HG03520 (cell line): ENCODE results near the gene SPSB3.

ENCODE experiments used
- ATAC-seq: cut with Tn5 transposase; IDR thresholded peaks from one replicate; pipeline ENCODE4 v1.9.1; 2021; ENCODE audit warnings: mild to moderate bottlenecking, moderate library complexity; ENCODE audit not compliant: unreplicated experiment

The SPSB3 gene

DNA sequence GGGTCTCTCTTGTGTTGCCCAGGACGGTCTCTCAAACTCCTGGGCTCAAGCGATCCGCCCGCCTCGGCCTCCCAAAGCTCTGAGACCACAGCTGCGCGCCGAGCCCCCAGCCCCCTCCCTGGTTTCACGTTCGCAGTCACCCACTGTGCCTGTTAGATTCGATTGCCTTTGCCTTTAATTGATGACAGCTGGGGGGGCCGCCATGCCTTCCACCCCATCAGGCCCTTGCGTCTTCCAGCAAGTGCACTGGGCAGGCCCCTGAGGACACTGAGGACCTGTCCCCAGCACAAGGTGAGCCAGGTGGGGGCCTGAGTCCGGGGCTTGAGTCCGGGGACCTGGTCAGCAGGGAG, 7.9 kb upstream of the SPSB3 start:
- ATAC-seq, result no peak

- ATAC-seq, result no peak
These were observed 7.3 kb upstream of the SPSB3 start for GRCh38 chr16:1789643-1790045.

- ATAC-seq, result no peak
These were observed 6.3 kb upstream of the SPSB3 start for GRCh38 chr16:1788708-1789100.

GRCh38 chr16:1788095-1788707, 5.8 kb upstream of the SPSB3 start:
- ATAC-seq, result no peak

GRCh38 chr16:1787322-1788094, 5.1 kb upstream of the SPSB3 start:
- ATAC-seq, result no peak

GRCh38 chr16:1787056-1787321, 4.6 kb upstream of the SPSB3 start:
- ATAC-seq, result no peak

DNA sequence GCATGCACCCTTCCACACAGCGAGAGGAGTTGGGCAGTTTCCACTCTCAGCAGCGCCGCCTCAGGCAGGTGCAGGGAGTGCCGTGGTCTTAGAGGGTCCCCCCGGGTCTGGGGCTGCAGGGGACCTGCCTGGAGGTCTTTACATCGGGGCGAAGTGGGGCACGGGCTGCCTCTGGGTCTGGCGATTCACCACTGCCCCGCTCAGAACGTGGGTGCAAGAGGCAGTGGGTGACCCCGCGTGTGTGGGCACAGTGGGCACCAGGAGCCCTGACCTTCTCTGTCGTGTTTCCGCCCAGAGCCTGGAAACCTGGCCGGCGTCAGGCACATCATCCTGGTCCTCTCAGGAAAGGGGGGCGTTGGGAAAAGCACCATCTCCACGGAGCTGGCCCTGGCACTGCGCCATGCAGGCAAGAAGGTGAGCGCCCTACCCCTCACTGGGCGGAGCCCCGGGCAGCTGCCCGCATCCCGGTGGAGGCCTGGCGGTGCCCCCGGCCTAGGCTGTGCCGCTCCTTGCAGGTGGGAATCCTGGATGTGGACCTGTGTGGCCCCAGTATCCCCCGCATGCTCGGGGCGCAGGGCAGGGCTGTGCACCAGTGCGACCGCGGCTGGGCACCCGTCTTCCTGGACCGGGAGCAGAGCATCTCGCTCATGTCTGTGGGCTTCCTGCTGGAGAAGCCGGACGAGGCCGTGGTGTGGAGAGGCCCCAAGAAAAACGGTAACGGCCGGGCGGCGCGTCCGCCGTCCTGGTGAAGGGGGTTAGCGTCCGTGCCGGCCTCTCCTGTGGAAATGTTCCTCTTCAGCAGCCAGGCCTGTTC, 4.1 kb upstream of the SPSB3 start:
- ATAC-seq, result no peak

DNA sequence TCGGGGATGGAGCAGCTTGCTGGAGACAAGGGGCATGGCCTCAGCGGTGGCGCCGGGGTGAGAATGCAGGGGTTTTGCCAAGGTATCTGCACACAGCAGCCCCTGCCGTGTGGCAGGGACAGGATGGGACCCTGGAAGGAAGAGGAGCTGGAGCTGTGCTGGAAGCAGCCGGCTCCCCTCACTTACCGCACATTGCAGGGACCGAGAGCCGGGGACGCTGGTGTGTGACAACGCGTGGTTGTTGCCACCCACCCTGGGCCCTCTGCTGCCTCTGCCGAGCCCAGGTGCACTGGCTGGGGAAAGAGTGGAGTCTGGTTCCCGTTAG, 3.4 kb upstream of the SPSB3 start:
- ATAC-seq, result no peak

- no peak for ATAC-seq
These were observed 2.8 kb upstream of the SPSB3 start for GRCh38 chr16:1784977-1785845.

- ATAC-seq, result peak; percentile 3
These were observed 488 bp downstream of the SPSB3 start for GRCh38 chr16:1781758-1782407.

DNA sequence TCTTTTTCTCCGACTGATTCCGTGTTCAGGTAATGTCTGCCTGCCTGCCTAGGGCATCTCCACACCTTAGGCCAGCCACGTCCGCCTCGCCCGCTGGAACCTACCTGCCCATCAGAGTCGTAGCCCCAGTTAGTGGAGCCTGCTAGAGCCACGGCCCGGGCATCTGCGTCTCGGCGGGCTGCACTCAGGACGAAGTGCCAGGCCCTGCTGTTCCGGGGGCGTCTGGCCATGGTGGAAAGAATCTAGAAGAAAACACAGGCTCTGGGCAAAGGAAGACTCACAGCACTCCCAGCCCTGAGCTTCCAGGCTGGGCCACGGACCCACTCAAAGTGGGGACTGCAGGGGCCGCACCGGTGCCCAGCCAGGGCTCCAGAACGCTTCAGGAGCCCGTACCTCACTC, 1.1 kb downstream of the SPSB3 start:
- no peak for ATAC-seq

DNA sequence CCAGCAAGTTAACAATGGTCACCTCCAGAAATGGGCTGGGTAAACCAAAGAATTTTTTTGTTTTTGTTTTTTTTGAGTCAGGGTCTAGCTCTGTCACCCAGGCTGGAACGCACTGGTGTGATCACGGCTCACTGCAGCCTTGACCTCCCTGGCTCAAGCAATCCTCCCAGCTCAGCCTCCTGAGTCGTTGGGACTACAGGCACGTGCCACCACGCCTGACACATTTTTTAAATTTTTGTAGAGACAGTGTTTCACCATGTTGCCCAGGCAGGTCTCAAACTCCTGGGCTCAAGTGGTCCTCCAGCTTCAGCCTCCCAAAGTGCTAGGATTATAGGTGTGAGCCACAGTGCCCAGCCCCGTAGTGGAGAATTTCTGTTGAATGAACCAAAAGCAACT, 1.7 kb downstream of the SPSB3 start:
- ATAC-seq, result no peak

DNA sequence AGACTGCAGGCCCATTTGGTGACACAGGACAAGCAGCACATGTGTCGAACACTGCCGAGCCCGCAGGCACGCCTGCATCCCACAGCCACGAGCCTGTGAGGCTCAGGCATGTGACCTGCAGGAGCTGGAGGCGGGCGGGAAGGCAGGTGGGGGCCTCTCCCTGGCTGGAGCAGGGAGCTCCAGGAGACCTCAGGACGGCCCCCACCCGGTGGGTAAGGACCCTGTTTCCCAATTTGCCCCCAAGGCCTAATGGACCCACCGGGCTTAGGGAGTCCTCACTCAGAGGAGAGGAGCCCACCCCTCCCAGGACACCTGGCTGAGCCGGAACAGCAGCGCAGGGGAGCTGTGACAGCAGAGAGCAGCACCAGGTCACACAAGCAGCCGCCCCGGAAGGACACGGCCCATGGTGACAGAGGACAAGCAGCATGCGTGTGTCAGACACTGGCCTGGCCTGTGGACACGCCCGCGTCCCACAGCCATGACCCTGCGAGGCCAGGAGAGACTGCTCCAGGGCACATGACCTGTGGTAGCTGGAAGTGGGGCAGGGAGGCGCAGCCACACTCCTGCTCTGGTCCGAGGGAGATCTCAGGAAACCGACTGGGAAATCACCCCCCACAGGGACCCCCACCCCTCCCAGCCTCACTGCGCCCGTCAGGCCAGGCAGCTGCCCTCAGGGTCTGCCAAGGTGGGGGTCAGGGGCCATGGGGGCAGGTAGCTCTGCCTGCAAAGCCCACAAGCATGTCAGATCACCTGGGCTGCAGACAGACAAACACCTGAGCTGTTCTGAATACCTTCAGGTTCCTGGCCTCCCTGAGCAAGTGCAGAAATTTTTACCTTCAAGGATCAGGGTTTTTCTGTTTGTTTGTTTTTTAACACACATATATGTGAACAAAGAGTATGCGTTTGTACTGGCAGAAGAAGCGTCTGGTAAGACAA, 2.4 kb downstream of the SPSB3 start:
- ATAC-seq, result no peak

DNA sequence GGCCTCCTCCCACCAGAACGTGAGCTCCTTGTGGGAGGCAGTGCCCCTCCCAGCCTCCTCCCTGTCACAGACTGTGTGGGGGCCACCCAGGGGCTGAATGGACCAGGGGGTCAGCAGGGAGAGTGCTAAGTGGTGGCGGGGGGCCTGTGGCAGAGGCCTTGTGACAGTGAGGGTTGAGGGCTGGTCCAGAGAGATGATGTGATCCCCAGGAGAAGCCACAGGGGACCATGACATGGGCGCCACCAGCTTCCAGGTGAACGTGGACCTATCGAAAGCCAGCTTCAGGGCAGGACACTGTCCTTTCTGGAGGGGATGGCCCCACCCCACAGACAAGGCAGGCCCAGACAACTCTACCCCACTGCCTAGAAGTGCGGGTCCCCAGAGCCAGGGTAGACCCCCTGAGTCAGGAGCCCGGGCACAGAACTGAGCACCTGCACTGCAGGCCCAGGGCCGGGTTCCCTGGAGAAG, 3.1 kb downstream of the SPSB3 start:
- no peak for ATAC-seq

DNA sequence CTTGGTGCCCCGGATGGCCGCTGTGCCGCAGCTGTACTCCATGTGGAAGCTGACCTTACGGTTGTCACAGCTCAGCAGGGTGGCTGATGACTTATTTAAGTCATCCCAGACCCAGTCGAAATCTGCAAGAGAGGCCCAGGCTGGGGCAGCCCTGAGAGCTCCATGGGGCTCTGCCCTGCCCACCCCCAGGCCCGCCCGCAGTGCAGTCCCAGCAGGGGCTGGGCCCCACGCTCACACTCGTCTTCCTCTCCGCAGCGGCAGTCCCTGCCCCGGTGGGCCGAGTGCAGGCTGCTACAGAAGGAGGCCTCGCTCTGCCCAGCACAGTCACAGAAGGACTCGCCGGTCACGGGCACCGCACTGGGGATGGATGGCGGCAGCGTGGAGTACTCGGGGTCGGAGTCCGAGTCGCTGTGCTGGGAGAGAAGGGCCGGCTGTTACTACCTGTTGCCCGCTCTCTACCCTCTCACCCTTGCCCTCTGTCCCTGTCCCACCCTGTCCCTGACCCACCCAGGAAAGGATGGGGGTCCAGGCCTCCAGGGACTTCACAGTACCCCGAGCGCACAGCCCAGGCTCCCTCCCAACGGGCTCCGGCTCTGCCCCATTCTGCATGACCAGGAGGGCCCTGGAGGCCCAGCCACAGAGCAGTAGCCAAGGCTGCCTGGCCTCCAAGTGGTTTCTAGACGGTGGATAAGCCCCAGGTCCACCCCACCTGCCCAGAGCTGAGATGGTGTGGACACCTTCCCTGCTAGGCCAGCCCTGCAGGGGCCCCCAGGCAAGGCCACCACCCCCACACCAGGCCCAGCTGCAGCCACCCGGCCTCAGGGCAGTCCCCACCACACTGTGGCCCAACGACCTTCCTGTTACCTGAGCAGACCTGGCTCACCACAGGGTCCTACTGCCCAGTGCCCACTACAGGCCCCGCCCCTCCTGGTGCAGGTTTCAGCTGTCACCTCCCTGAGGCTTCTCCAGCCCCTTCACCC, 3.9 kb downstream of the SPSB3 start:
- ATAC-seq, result no peak

GRCh38 chr16:1777375-1778199, 4.8 kb downstream of the SPSB3 start:
- ATAC-seq, result no peak

DNA sequence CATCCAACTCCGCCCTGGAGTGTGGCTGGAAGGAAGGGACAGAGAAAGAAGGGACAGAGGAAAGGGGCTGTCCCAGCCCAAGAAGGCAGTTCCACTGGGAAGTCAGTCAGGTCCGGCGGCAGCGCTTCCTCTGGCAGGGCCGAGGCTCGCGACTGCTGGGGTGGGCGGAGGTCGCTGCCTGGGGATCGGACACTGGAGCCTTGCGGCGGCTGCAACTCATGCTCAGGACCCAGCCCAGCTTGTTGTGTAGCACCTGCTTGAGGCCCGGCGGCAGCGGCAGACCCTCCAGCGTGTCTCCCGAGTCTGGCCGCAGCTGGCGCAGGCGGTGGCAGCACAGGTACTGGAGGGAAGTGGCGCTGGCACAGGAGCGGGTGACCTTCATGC, 5.4 kb downstream of the SPSB3 start:
- no peak for ATAC-seq

GRCh38 chr16:1776672-1776955, 5.8 kb downstream of the SPSB3 start:
- no peak for ATAC-seq
